Neural progenitor cell (in vitro differentiated cells): ENCODE measurements around the gene DUOXA2.

Source experiments
- EZH2 ChIP-seq: fragments of 200-600 bp; sonication (generic); IDR thresholded peaks from 2 replicates; pipeline ENCODE4 v1.6.1; 2017; ENCODE audit warnings: antibody characterized with exemption, mild to moderate bottlenecking, moderate library complexity
- EZH2phosphoT487 ChIP-seq: fragments of 200-600 bp; sonication (generic); IDR thresholded peaks from 2 replicates; pipeline ENCODE4 v1.6.1; 2017; ENCODE audit warnings: antibody characterized with exemption
- TF ChIP-seq, protein P1 (sequence below): fragments of 200-600 bp; sonication (generic); IDR thresholded peaks from 2 replicates; pipeline ENCODE4 v1.5.1; 2017; ENCODE audit warnings: antibody characterized with exemption, mild to moderate bottlenecking

DNA sequence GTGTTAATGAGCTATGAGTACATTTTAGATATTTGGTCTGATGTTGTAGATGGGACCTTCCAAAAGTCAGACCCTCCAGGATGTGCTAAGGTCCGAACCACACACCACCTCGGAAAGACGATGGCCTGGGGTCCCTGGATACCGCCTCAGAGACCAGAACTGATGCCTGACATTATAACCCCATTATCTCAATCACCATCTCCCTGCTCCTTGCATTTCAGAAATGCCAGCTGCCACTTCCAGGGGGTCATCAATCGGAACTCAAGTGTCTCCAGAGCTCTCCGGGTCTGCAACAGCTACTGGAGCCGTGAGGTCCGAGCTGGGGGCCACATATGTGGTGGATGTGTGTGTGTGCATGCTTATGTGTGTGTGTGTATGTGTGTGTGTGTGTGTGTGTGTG lies 23.6 kb downstream of the DUOXA2 start:
- TF ChIP-seq, protein P1, sequence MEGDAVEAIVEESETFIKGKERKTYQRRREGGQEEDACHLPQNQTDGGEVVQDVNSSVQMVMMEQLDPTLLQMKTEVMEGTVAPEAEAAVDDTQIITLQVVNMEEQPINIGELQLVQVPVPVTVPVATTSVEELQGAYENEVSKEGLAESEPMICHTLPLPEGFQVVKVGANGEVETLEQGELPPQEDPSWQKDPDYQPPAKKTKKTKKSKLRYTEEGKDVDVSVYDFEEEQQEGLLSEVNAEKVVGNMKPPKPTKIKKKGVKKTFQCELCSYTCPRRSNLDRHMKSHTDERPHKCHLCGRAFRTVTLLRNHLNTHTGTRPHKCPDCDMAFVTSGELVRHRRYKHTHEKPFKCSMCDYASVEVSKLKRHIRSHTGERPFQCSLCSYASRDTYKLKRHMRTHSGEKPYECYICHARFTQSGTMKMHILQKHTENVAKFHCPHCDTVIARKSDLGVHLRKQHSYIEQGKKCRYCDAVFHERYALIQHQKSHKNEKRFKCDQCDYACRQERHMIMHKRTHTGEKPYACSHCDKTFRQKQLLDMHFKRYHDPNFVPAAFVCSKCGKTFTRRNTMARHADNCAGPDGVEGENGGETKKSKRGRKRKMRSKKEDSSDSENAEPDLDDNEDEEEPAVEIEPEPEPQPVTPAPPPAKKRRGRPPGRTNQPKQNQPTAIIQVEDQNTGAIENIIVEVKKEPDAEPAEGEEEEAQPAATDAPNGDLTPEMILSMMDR, result no peak
- TF ChIP-seq EZH2 (no peak), EZH2phosphoT487 (no peak)
